UCSD-AML1 (cell line): ENCODE measurements around the gene TEPSIN.

ENCODE experiments used
- DNase-seq: peaks from one replicate; lab custom pipeline; 2025; ENCODE audit not compliant: unreplicated experiment; lab: John Stamatoyannopoulos, UW

Gene TEPSIN, protein sequence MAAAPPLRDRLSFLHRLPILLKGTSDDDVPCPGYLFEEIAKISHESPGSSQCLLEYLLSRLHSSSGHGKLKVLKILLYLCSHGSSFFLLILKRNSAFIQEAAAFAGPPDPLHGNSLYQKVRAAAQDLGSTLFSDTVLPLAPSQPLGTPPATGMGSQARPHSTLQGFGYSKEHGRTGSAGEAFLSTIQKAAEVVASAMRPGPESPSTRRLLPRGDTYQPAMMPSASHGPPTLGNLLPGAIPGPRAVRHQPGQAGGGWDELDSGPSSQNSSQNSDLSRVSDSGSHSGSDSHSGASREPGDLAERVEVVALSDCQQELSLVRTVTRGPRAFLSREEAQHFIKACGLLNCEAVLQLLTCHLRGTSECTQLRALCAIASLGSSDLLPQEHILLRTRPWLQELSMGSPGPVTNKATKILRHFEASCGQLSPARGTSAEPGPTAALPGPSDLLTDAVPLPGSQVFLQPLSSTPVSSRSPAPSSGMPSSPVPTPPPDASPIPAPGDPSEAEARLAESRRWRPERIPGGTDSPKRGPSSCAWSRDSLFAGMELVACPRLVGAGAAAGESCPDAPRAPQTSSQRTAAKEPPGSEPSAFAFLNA

DNA sequence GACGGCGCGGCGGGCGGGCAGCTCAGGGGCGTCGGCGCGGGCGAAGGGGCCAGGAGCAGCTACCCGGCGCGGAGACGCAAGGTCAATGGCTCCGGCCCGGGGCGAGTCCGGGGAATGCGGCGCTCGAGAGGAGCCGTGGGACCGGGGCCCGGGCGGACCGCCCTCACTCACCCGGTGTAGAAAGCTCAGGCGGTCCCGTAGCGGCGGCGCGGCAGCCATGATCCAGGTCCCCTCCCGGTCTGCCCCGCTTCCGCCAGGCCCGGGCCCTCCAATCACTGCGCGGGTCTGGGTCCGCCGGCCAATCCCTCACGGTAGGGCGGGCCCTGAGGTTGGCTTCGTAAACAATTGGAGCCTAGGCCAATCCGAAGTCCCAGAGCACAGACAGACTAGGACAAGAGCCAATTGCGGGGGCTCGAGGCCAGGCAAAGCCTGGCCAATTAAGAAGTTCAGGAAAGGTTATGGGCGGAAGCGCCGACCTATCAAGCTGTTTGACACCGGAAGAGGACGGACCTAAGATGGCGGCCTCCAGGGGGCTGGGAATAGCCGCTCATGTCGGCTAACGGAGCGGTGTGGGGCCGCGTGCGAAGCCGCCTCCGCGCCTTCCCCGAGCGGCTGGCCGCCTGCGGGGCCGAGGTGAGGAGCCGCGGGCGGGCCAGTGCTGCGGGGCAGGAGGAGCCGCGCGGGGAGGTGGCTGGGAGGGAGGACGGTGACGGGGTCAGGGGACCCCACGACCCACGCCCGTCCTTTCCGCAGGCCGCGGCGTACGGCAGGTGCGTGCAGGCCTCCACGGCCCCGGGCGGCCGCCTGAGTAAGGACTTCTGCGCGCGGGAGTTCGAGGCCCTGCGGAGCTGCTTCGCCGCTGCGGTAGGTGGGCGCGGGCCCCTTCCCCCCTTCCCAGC is at the start of gene TEPSIN, which contains the start of gene NDUFAF8:
TEPSIN (minus strand) TSS at position 241 of the 899 bp plus-strand sequence; CDS start at position 219, 22 bp downstream.
NDUFAF8 (plus strand) TSS at position 504 of the 899 bp plus-strand sequence; CDS start at position 550, 46 bp downstream.
- DNase-seq: peak; percentile 97

DNA sequence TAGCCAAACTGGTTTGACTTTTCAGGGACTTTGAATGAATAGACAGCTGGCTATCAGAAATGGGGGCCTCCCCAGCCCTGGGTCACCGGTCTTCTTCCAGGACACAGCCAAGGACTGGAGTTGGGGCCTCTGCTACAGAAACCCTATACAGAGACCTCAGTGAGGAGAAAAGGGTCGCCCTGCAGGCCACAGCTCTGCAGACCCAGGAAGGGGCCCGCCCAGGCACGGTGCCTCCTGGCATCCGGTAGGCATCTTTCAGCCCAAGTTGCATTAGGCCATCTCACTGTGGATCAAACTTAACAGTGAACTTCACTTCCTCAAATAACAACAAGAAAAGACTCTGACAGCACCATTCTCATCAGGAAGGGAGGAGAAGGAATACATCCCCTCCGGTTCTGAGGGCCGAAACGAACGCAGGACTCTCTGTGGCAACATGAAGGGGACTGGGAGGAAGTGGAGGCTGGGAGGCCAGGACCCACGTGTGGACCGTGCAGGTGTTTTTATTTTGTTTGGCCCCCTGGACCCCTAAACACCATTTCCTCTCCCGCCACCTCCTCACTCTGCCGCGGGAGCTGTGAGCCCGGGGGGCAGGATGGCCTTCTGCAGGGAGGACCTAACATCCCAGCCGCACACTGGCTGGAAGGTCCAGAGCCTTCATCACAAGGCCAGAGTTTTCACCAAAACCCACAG is 49.0 kb upstream of the TEPSIN start:
- DNase-seq: peak; percentile 73

DNA sequence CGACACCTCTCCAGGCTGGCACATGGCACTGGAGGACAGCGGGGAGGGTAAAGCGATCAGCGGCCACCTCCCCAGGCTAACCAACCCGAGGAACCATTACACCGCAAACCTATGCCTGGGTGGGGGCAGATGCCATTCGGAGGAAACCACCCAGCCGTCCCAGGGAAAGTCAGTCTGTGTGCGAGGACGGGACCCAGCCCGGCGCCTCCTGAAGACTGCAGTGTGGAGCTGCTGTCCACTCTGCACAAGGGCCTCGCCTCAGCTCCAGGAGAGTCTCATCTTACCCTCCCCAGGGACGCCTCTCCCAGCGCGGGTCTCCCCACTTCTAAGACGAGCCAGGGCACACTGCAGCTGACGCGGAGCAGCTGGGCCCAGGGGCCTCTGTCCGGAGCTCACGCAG is 48.3 kb upstream of the TEPSIN start:
- no peak for DNase-seq

DNA sequence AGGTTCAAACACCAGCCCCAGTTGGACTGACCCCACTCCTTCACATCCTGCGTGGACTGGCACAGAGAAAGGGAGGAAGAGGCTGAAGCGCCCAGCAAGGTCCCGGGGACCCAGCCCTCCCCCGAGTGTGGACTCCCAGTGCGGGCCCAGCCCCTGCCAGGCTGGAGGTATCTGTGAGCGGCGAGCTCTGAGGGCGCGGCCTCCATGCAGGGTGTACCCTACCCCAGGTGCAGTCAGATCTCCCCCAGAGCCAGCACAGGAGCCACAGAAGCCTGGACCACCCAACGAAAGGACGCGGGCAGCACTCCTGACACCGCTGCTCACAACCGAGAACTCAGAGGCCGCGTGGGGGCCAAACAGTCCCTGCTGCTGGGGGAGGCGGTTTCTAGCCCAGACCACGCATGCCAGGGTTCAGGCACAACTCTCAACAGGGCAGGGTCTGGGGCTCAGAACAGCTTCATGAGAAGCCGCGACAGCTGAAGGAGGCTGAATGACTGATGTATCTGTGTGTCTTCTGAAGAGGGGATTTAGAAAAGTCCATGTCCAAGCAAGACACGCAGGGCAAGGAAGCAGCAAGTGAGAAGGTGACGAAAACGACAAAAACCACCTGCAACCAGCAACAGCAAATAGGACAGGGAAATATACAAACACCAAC is 47.8 kb upstream of the TEPSIN start:
- DNase-seq: no peak

DNA sequence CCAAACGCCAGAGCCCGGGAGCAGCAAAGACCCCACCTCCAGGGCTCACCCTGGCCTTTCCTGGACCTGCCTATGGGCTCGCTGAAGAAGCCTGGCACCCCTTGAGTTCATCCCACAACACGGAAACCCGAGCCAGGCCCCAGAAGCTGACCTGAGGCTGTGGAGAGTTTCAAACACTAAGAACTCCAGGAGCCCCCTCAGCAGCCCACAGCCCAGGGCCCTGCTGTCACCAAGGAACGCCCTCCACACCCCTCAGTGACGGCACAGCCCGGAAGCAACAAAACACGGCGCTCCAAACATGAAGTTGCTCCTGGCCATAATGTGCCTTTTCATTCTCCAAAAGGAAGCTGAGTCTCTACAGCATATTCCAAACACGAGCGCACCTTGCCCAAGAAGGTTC is 47.0 kb upstream of the TEPSIN start:
- DNase-seq: no peak

DNA sequence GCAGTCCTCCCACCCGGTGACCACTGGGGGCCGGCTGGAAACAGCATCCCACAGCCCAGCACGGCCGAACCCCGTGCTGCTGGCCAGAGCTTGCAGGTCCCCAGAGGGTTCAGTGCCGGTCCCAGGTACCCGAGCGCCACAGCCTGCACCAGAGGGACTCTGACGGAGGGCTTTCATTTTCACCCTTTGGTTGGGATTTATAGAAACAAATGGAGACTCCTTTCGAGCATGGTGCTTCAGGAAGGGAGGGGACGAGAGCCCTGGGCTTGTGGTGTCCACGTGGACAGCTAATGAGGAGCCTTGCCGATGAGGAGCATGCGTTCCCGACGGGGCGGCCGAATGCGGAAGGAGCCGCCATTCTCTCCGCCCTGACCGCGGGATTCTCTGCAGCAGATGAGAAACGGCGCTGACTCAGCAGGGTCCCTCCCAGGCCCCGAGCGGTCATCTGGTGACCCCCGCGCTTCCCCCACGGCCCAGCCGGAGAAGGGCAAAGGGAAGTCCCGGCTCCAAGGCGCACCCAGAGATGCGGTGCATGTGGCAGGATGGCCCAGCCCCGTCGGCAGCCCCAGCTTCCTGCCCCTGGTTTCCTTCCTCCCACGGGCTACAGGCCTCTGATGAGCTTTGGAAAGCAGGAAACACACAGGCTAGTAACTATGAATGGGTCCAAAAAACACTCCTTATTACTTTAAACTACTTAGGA is 46.5 kb upstream of the TEPSIN start:
- peak; percentile 93 for DNase-seq

DNA sequence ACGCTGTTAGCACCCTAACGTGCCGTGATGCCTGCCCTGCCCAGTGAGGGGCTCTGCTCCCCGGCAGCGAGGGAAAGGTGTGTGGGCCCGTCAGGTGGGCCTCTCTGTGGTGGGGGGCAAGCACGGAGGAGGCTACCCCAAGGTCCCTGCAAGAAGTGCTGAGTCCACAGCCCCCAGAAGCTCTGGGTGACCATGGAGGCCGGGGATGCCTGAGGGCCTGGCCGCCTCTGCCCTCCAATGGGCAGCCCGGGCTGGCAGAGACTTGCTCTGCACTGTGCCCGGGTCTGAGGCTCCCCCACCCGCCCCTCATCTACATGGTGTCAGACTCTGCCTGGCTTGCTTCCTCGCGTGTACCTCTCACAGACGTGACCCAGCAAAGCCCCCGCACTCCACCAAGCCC is 44.0 kb upstream of the TEPSIN start:
- no peak for DNase-seq

DNA sequence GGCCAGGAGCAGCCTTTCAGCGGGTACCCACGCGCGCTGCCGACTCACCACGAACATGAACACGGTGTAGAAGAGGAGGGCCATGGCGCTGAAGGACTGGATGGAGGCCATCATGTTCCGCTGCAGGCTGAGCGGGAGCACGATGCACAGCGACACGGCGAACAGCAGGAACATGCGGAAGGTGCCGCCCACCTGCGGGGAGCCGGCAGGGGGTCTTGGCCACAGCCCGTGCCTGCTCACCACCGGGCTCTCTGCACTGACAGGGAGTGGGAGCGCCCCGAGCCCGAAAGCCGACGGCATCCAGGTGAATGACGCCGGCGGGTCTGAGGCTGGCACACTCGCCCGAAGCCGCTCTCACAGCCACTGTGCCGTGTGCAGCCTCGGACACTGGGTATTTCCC is 43.3 kb upstream of the TEPSIN start:
- no peak for DNase-seq

DNA sequence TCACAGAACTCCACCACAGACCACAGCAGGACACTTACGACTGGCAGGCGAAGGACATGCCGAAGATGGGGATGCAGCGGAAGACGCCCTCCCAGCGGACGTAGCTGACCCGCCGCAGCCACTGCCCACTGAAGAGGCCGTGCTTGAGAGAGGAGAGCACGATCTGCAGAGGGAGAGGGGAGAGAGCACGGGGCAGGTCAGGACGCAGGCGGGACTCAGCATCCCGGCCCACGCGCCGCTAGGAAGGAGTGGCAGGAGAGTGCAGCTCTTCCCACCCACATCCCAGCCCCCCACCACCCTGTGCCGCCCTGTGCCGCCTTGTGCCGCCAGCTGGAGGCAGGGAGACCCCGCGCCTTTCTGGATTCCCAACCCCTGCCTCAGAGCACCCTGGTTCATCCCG is 41.7 kb upstream of the TEPSIN start:
- DNase-seq: no peak

DNA sequence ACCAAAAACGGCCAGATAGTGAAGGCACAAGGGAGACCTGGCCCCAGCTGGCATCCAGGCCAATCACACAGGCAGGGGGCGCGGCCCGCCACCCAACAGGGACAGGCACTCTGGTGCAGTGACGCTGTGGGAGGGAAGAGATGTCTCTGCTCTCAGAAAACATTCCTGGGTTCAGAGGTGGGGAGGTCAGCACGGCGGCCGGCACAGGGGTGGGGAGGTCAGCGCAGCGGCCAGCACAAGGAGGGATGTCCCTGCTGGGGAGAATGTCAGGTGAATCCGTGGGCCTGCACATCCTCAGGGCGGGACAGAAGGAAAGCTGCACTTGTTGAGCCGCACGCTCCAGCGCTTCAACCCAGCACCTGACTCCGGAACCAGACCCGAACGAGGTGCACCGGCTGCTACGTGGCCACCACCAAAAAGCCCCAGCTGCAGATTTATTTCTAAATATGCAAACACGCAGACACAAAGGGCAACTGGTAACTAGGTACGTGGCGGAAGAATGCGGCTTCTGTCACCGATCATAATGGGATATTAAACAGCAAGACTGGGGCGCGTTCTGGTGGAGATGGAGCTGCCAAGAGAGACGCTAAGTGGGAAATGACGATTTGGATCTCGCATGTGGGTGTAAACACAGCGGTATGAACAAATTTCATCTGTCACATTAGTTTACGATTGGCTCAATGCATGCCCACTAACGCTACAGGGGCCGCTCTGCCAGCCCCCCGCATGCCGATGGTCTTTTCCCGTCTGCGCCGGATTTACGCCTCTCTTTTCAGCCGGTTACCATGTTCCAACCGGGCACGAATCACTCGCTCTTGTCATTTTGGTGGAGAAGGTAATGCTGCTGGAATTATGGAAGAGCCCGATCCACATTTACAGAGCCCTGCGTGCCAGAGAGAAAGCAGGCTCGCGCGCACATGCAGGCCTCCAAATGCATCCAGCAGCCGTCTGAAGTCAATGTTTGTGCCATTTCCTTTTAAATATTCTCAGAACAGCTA is 40.7 kb upstream of the TEPSIN start:
- no peak for DNase-seq

DNA sequence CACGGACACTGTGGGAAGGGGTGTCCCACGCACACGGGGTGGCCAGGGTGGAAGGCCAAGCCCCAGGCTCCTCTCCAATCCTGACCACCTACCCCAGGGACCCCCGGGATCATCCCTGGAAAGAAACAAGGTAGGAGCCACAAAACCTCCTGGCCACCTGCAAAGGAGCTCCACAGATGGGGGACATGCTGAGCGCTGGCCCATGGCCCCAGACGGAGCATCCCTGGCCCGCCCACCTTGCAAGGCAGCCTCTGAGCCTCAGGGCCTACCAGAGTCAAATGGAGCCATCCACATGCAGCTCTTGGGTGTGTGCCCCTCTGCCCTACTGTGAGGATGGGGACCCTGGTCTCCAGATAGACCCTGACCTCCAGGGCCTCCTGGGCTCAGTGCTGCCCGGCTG is 40.0 kb upstream of the TEPSIN start:
- DNase-seq: no peak

DNA sequence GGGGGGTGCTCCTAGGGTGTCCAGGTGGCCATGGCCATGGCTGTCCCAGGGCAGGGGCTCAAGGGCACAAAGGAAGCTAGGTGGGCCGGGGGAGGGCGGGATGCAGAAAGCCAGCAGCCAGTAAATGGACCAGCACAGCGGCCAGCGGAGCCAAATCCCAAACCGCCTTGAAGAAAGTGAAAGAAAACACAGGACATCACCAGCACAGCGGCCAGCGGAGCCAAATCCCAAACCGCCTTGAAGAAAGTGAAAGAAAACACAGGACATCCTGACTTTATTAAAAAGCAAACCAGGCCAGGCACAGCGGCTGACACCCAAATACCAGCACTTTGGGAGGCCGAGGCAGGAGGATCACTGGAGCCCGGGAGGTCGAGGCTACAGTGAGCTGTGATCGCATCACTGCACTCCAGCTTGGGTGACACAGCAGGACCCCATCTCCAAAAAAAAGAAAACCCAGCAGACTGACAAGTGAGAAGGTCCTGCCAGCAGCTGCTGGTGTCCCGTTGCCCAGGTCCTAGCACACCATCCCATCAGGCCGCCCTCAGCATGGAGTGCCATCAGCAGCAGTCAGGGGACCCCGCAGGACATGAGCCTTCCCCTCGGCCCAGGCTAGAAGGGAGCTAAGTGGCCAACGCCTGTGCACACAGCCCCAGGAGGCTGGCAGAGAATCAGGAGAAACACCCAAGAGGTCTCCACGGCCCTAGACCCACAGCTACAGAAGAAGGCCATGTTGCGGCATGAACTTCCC is 39.3 kb upstream of the TEPSIN start:
- DNase-seq: no peak

DNA sequence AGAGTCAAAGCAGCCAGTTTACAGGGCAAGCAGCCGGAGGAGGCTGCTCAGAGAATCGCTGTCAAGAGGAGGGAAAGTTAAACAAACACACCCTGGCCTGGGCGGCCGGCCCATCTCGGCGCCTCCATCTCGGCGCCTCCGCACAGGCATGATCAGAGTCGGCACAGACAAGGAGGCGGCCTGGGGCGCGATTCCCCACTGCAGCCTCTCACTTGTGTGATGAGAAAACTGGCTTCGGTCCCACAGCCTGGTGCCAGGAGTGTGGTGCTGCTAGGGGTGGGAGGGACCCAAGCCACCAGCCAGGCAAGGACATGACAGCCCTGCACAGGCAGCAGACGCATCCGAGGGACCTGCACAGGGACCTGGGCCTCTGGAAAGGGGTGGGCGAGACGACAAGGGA is 38.6 kb upstream of the TEPSIN start:
- DNase-seq: no peak

DNA sequence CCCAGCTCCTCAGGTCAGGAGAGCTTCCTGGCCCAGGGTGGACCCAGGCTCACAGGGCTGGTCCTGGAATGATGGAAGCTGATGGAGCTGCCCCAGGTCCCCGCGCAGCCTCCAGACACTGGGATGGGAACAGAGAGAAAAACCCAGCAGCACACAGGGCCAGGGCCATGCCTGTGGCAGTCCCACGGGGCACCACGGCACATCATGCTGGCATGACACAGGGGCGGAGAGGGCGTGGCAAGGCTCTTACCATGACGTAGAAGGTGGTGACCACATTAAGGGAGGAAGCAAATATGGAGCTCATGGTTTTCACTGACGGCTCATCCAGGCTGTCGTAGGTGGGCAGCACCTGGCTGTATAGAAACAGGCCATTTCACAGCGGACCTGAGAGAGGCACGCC is 37.9 kb upstream of the TEPSIN start:
- no peak for DNase-seq

DNA sequence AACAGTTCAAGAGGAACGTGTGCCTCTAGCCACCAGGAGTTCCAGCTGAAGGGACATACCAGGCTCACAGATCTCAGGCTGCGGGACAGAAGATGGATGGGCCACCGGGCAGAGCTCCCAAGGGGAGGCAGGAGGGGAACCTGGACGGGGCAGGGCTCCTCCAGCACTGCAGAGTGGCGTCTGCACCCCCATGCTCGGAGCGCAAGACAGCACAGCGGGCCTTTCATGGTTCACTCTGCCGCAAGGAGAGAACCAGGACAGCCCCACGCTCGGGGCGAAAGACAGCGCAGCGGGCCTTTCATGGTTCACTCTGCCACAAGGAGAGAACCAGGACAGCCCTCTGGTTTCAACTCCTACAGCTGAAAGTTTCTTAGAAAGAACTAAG is 35.6 kb upstream of the TEPSIN start:
- no peak for DNase-seq

DNA sequence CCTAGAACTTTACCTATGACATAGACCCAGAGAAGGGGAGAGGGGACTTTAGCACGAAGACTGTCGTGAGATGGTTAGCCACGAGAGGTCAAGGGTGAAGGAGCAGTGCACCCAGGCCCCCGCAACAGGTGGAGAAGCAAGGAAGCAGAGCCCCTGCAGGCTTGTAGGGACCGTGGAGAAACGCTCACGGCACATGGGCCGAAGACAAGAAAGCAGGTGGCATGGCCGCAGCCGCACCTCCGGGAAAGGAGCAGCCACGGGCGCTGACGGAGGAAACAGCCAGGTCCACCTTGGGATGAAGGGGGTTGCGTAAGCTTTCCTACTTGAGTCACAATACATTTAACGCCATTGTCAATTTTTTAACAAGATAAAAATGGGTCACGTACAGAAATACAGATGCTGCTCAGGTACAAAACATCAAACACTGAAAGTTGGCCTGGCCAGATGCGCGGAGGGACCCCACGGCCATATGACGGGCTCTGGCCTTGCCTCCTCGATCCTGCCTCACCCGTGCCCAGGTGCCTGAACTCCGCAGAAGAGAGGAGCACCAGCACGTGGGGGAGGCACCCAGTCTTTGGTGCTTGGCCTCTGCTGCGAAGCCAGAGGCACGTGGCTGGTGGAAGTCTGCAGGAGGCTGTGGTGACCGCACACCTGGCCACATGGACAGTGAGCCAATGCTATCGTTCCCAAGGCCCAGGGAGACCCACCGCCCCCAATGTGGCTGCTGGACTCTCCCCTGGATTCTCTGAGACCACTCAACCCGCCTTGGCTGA is 35.0 kb upstream of the TEPSIN start:
- no peak for DNase-seq

DNA sequence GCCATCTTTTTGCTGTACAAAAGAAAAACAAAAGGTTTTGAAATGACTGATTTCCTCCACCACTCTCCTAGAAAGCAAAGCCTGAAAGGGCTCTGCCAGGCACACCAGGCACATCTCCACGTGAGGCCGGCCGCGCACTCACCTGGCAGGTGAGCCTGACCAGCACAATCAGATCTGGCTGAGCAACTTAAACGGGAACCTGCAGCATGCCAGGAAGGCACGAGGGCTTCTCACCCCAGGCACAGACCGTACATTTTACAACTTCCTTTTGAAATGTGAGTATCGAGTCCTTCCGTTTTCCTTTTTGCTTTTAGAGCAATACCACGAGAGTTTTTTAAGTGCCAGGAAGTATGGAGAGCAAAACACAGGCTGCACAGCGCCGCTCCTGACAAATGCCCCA is 33.8 kb upstream of the TEPSIN start:
- DNase-seq: peak; percentile 20
